IPS-18c (cell line): ENCODE measurements around the gene TIMP2.

Experiments used
- H3K4me3 ChIP-seq: 2 replicates; pipeline ENCODE4 v1.7.0; 2013; ENCODE audit warnings: low read depth, mild to moderate bottlenecking, low read length, moderate library complexity; ENCODE audit not compliant: insufficient read depth
- H3K9me3 ChIP-seq: one replicate; pipeline ENCODE4 v1.6.1; 2013; ENCODE audit warnings: mild to moderate bottlenecking, low read length, moderate library complexity; ENCODE audit not compliant: control insufficient read depth, insufficient read depth

The TIMP2 gene

GRCh38 chr17:78823282-78824046 lies 101.7 kb downstream of the TIMP2 start:
- H3K9me3 ChIP-seq: peaks cover 2% of the 10 kb centered on the region
- no peak overlapping the region for H3K4me3 ChIP-seq

- Histone ChIP-seq H3K9me3 (peaks cover 2% of the 10 kb centered on the region), H3K4me3 (no peak overlapping the region)
Measured at GRCh38 chr17:78822552-78822951, 102.6 kb downstream of the TIMP2 start.

- Histone ChIP-seq H3K4me3 (no peak overlapping the region), H3K9me3 (peaks cover 2% of the 10 kb centered on the region)
Measured at GRCh38 chr17:78821961-78822360, 103.2 kb downstream of the TIMP2 start.

- H3K4me3 ChIP-seq: no peak overlapping the region
- peaks cover 2% of the 10 kb centered on the region for H3K9me3 ChIP-seq
Measured at GRCh38 chr17:78820841-78821240, 104.3 kb downstream of the TIMP2 start.

GRCh38 chr17:78819806-78820792 lies 105.1 kb downstream of the TIMP2 start:
- Histone ChIP-seq H3K4me3 (no peak overlapping the region), H3K9me3 (peaks cover 2% of the 10 kb centered on the region)

- peaks cover 2% of the 10 kb centered on the region for H3K9me3 ChIP-seq
- no peak overlapping the region for H3K4me3 ChIP-seq
Measured at GRCh38 chr17:78819402-78819801, 105.8 kb downstream of the TIMP2 start.

GRCh38 chr17:78818932-78819331 lies 106.3 kb downstream of the TIMP2 start:
- Histone ChIP-seq H3K4me3 (no peak overlapping the region), H3K9me3 (peaks cover 2% of the 10 kb centered on the region)

GRCh38 chr17:78818152-78818846 lies 106.9 kb downstream of the TIMP2 start:
- H3K4me3 ChIP-seq: no peak overlapping the region

GRCh38 chr17:78817123-78817522 lies 108.1 kb downstream of the TIMP2 start:
- Histone ChIP-seq H3K9me3 (peaks cover 2% of the 10 kb centered on the region), H3K4me3 (no peak overlapping the region)

More at GRCh38 chr17:78818152-78818846, 106.9 kb downstream of the TIMP2 start:
- H3K9me3 ChIP-seq: peaks cover 2% of the 10 kb centered on the region

- Histone ChIP-seq H3K9me3 (peaks cover 2% of the 10 kb centered on the region), H3K4me3 (no peak overlapping the region)
Measured at GRCh38 chr17:78815696-78816095, 109.5 kb downstream of the TIMP2 start.

- Histone ChIP-seq H3K9me3 (no peaks in the 10 kb centered on the region), H3K4me3 (no peak overlapping the region)
Measured at GRCh38 chr17:78812855-78813254, 112.3 kb downstream of the TIMP2 start.

GRCh38 chr17:78808163-78808562 lies 117.0 kb downstream of the TIMP2 start:
- no peaks in the 10 kb centered on the region for H3K9me3 ChIP-seq

GRCh38 chr17:78806451-78806850 lies 118.7 kb downstream of the TIMP2 start:
- no peaks in the 10 kb centered on the region for H3K9me3 ChIP-seq
- H3K4me3 ChIP-seq: no peak overlapping the region

More at GRCh38 chr17:78808163-78808562, 117.0 kb downstream of the TIMP2 start:
- H3K4me3 ChIP-seq: no peak overlapping the region

GRCh38 chr17:78805301-78805700 lies 119.9 kb downstream of the TIMP2 start:
- Histone ChIP-seq H3K9me3 (no peaks in the 10 kb centered on the region), H3K4me3 (no peak overlapping the region)

GRCh38 chr17:78804777-78805176 lies 120.4 kb downstream of the TIMP2 start:
- H3K9me3 ChIP-seq: no peaks in the 10 kb centered on the region
- no peak overlapping the region for H3K4me3 ChIP-seq

- Histone ChIP-seq H3K9me3 (no peaks in the 10 kb centered on the region), H3K4me3 (no peak overlapping the region)
Measured at GRCh38 chr17:78803186-78803845, 121.9 kb downstream of the TIMP2 start.
